Muscle of leg (tissue), 11 donors: ENCODE results near the gene TMIE. TPM values are rescaled to one million over a fixed set of nuclear protein-coding genes. Genes with fewer than 3 reads are reported as not detected.
A peak's percentile ranks its signal among the peaks of the same experiment; 100 is the strongest.

ENCODE experiments used
- DNase-seq: peaks from one replicate; pipeline ENCODE4 v3.0.0; 2013
- H3K27ac ChIP-seq: one replicate; pipeline ENCODE4 v1.5.1; 2013; ENCODE audit warnings: mild to moderate bottlenecking, low read length, control low read depth
- H3K27me3 ChIP-seq: one replicate; pipeline ENCODE4 v1.6.1; 2013; ENCODE audit warnings: low read length; ENCODE audit not compliant: control insufficient read depth, insufficient read depth
- H3K36me3 ChIP-seq: one replicate; pipeline ENCODE4 v1.6.1; 2013; ENCODE audit warnings: low read length; ENCODE audit not compliant: control insufficient read depth, insufficient read depth
- H3K4me1 ChIP-seq: one replicate; pipeline ENCODE4 v1.6.1; 2013; ENCODE audit warnings: low read length; ENCODE audit not compliant: control insufficient read depth, insufficient read depth
- H3K4me3 ChIP-seq: one replicate; pipeline ENCODE4 v1.5.1; 2013; ENCODE audit warnings: low read length, control low read depth
- H3K9me3 ChIP-seq: replicated peaks from 2 replicates; pipeline ENCODE4 v1.6.1; 2013; ENCODE audit warnings: low read depth, low read length; ENCODE audit not compliant: control insufficient read depth
- WGBS: methylation state at CpG from one replicate; pipeline ENCODE4 v1.1.5; 2013; ENCODE audit warnings: missing lambda C conversion rate; ENCODE audit not compliant: insufficient coverage; 5-methylcytosine and 5-hydroxymethylcytosine counted together
- polyA plus RNA-seq, 8 donors: library from polyadenylated mRNA; unstranded; fragments of 120-200 nt; gene quantifications; one replicate each; pipeline versions ENCODE4 v1.2.1 to v1.2.3, GENCODE V29; 2013; ENCODE audit warnings: inconsistent platforms in 1 of 8, low replicate concordance in 1 of 8; ENCODE audit not compliant: insufficient read length in 8 of 8, insufficient read depth in 1 of 8
- total RNA-seq: library from RNA; stranded (reverse); fragments of 120-200 nt; gene quantifications from one replicate; pipeline ENCODE4 v1.2.4, GENCODE V29; 2013

TMIE gene
- total and polyA plus RNA-seq, 9 donors = 0.32 to 1.0 (median 0.74) TPM

DNA sequence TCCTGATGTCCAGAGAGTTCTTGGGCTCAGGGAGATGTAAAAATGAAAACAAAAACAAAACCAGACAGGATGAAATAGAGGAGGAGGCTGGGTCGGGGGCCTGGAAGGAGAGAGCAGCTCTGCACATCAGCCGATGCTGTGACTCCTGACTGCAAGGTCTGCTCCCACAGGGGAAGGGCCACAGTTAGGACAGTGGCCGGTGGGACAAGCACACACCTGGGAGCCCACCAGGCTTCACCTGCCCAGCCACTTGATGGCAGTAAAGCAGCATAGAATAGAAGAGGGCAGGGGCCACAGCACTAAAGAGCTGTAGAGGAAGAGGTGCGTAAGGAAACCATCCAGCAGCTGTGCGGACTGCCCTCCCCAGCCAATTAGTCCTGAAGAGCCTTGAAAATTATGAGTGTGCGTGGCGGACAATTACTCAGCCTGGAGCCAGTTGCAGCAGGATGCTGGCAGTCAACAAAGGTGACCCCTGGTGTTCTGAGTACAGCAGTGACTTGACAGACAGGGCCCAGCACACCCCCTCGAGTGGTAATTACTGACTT, 37.5 kb upstream of the TMIE start:
- Histone ChIP-seq H3K9me3 (no peaks in the 10 kb centered on the region), H3K27ac (peak overlapping the region; percentile 59), H3K36me3 (no peaks in the 10 kb centered on the region), H3K27me3 (peaks cover 33% of the 10 kb centered on the region), H3K4me3 (no peak overlapping the region), H3K4me1 (peaks cover 51% of the 10 kb centered on the region)
- 42% methylated on average over 7 of the region's 8 CpGs for WGBS
- DNase-seq = peak; percentile 60

DNA sequence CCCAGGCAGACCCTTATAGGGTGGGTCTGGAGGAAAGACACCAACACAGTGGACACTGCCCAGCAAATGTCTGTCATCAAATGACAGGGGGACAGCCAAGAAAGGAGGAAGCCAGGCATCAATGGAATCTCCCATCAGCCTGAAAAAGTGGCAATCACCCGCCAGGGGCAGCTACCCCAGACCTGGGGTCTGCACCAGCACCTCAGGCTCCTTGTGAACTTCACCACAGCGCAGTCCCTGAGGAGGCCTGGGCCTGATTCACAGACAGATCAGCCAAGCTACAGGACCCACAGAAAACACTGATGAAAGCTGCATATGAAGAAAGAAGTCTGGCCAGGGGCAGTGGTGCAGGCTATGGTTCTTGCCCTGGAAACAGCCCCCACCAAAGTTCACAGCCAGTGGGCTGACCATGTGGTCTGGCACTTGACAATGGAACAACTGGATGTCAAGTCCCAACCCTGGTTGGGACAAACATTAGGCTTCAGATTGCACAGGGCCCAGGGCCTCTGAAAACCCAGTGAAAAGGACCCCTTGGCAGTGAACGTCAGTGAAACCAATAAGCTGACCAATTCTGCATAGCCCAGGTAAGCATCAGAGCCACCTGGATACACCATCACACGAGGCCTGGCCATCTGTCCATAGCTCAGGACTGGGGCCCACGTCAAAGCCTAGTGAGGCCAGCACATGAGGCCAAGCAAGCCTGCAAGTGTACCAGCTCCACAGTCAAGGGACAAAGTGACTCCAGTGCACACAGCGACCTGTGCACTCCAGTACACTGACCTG, 36.8 kb upstream of the TMIE start:
- no peak overlapping the region for H3K4me3 ChIP-seq
- H3K27me3 ChIP-seq = peaks cover 33% of the 10 kb centered on the region
- no peaks in the 10 kb centered on the region for H3K36me3 ChIP-seq
- H3K9me3 ChIP-seq = no peaks in the 10 kb centered on the region
- peaks cover 51% of the 10 kb centered on the region for H3K4me1 ChIP-seq
- no peak for DNase-seq
- H3K27ac ChIP-seq = no peak overlapping the region
- 84% methylated on average over 6 of the region's 6 CpGs for WGBS

DNA sequence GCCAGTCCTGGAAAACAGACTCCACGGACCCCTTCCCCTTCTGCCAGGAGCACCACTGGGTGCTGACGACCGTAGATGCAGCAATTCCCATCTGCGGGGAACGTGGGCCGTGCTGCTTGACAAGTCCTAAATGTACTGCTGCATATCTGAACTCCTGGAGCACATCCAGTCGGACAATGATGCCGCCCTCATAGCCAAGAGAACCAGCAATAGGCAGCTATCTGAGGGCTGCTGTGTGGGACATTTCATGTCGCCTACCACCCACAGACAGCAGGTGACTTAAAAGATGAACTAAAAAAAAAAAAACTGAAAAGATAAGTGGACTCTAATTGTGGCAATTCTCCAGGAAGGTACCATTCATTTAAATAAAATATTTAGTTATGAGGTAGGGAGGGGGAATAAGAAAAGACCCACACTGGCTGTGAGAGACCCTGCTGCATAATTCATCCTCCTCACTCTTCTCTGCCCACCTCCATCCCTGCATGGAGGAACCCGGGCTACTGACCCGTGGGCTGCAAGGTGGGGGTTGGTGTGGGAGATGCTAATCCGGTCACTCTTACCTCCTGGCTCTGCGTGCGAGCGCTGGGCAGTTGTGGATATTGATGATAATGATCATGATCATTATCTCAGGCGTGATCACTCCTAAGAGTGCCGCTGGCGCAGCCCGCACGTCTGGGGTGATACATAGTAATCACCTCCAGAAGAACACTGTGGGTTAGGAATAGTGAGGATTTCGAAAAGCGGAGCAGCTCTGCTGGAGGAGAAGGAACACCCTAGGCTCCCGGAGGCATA, 36.0 kb upstream of the TMIE start:
- Histone ChIP-seq H3K27ac (no peak overlapping the region), H3K4me1 (peaks cover 51% of the 10 kb centered on the region), H3K9me3 (no peaks in the 10 kb centered on the region), H3K36me3 (no peaks in the 10 kb centered on the region), H3K4me3 (no peak overlapping the region), H3K27me3 (peaks cover 27% of the 10 kb centered on the region)
- 63% methylated on average over 11 of the region's 23 CpGs for WGBS
- DNase-seq = peak; percentile 2

DNA sequence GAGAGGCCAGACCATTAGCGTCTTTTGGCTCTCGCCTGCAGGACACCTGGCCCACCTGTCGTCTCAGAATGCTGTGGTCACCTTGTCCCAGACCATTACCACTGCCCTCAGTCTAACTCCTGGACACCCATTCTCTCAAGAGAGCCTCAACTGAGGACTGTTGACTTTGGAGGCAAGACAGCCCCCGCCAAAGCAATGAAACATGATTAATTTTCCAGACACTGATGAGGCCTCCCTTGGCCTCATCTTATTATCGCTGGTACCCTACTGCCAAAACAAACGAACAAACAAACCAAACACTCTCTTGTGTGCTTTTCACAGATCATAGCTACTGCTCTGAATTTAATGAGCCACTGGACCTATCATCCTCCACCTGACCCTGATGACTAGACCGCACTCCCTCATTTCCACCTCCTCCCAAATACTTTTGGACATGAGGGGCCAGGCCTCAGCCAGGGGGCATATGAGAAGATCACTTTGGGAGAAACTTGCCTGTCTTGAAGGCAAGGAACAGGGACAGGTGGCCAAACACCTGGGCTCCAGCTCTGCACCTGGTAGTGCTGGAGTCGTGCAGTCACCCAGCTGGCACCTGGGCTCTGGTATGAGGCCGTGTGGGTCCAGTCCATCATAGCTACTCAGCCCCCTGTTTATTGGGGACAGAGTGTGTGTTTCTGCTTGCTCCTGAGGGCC, 35.3 kb upstream of the TMIE start:
- peak; percentile 10 for DNase-seq
- H3K27me3 ChIP-seq = peaks cover 23% of the 10 kb centered on the region
- H3K36me3 ChIP-seq = no peaks in the 10 kb centered on the region
- peaks cover 44% of the 10 kb centered on the region for H3K4me1 ChIP-seq
- H3K27ac ChIP-seq = no peak overlapping the region
- WGBS = 48% methylated on average over 9 of the region's 9 CpGs
- H3K9me3 ChIP-seq = no peaks in the 10 kb centered on the region
- no peak overlapping the region for H3K4me3 ChIP-seq

DNA sequence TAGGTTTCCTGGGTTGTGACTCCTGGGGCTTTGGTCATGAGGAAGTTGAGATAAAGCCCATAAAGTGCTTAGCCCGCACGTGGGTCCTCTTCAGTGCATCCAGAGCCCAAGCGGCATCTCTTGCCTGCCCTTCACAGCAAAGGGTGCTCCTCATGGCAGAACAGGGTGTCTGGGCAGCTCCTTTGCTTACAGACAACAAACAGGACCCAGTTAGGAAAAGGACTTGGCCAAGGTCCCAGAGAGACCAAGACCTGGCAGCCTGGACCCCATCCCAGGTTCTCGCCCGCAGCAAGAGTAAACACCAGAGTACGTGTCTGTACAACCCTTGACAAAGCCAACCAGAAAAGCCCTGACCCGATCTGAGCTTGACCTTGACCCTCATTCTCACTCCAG, 34.7 kb upstream of the TMIE start:
- no peaks in the 10 kb centered on the region for H3K9me3 ChIP-seq
- 79% methylated on average over 7 of the region's 7 CpGs for WGBS
- DNase-seq = peak; percentile 1
- H3K27me3 ChIP-seq = peaks cover 22% of the 10 kb centered on the region
- H3K4me3 ChIP-seq = no peak overlapping the region
- H3K36me3 ChIP-seq = no peaks in the 10 kb centered on the region
- peaks cover 40% of the 10 kb centered on the region for H3K4me1 ChIP-seq
- H3K27ac ChIP-seq = no peak overlapping the region

DNA sequence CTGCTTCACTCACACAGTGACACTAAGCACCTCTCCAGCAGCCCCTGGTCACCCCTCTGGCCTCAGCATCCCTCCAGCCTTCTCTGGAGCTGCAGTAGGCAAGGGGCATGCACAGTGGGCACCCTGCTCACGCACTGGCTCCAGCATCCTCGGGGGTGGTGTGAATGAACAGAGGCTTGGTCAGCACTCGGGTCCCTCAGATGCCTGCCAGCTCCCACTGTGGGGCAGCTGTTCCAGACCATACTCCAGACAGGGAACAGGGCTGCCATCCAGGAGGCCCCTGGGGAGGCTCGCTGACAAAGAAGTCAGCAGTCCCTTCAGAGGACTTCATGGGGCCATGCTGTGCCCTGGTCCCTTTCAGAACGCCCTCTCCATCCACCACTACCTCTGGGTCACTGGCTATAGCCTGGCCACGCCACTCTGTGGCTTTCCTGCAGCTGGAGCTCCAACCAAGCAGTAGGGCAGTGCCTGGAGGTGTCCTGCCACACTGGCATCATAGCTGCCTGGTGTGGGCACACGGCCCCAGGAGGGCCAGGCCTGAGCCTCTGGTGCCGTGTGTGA, 34.1 kb upstream of the TMIE start:
- Histone ChIP-seq H3K36me3 (no peaks in the 10 kb centered on the region), H3K27ac (no peak overlapping the region), H3K9me3 (no peaks in the 10 kb centered on the region), H3K27me3 (peaks cover 22% of the 10 kb centered on the region), H3K4me1 (peaks cover 35% of the 10 kb centered on the region), H3K4me3 (no peak overlapping the region)
- DNase-seq = peak; percentile 20
- WGBS = 94% methylated on average over 8 of the region's 8 CpGs

DNA sequence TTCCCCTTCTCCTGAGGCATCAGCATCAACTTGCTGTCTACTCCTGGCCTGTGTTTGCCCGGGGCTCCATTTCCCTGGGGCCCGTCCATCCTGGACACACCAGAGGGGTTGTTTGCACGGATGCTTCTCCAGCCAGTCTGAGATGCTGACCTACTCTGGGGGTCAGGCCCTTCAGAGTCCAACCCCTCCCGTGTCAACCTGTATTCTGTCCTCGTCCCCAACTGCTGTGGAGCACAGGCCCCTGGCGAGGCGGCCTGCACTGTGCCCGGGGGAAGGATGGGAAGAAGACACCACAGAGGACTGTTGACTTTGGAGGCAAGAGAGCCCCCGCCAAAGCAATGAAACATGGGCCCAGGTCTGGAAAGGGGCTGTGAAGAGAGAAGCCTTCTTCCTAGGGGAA, 33.5 kb upstream of the TMIE start:
- Histone ChIP-seq H3K9me3 (no peaks in the 10 kb centered on the region), H3K4me1 (peaks cover 30% of the 10 kb centered on the region), H3K4me3 (no peak overlapping the region), H3K27me3 (peaks cover 22% of the 10 kb centered on the region), H3K36me3 (no peaks in the 10 kb centered on the region), H3K27ac (no peak overlapping the region)
- no peak for DNase-seq
- 89% methylated on average over 9 of the region's 9 CpGs for WGBS

DNA sequence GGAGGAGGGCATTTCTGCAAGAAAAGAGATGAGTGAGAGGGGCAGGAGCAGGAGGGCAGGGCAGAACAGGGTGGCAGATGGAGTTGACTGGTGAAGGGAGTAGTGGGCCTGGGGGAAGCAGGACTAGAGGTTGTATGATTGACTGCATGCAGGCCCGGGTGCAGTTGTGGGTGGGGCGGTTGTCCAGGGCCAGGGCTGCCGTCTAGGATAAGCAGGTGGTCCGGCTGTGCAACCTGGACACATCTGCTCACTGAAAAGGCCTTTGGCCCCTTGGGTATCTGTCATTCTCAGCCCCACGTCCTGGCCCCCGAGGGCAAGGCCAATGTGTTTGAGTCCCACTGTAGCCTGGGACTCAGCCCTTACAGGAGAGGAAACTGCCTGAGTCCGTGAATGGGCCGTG, 33.1 kb upstream of the TMIE start:
- Histone ChIP-seq H3K27ac (no peak overlapping the region), H3K4me1 (peaks cover 25% of the 10 kb centered on the region)

DNA sequence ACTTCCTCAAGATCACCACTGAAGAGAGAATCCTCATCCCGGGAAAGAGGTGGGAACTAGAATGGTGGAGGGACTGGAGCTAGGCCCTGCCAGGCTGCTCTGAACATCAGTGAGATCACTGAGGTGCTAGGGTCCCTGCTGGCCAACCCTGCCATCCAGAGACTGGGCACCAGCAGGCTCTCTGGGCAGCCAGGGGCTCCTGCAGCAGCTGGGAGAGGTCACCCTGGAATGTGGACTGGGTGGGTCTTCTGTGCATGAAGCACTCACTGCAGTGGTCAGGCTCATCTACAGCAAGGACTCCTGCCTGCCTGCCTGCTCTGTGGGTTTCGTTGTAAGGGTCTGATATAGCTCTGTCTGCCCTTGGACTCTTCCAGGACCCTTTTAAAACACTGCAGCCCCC, 32.6 kb upstream of the TMIE start:
- no peaks in the 10 kb centered on the region for H3K9me3 ChIP-seq
- peaks cover 26% of the 10 kb centered on the region for H3K27me3 ChIP-seq
- H3K4me3 ChIP-seq = no peak overlapping the region
- peaks cover 20% of the 10 kb centered on the region for H3K4me1 ChIP-seq
- H3K36me3 ChIP-seq = no peaks in the 10 kb centered on the region
- WGBS = 57% methylated on average over 1 of the region's 2 CpGs
- no peak overlapping the region for H3K27ac ChIP-seq
- peak; percentile 0 for DNase-seq

More for the DNA sequence above, 33.1 kb upstream of the TMIE start:
- H3K4me3 ChIP-seq = no peak overlapping the region
- peaks cover 22% of the 10 kb centered on the region for H3K27me3 ChIP-seq
- 64% methylated on average over 6 of the region's 8 CpGs for WGBS
- H3K9me3 ChIP-seq = no peaks in the 10 kb centered on the region
- H3K36me3 ChIP-seq = no peaks in the 10 kb centered on the region
- DNase-seq = no peak
